HG03175 (cell line): Measurements from ENCODE around the gene NUDT4.
"Not testable (repeated sequence)": the region's sequence is repeated elsewhere in the genome, so short reads cannot be mapped to it uniquely, and the experiment has no call there.

Experiments
- ATAC-seq: cut with Tn5 transposase; IDR thresholded peaks from one replicate; pipeline ENCODE4 v1.9.1; 2021; ENCODE audit warnings: mild to moderate bottlenecking, moderate library complexity; ENCODE audit not compliant: unreplicated experiment

The NUDT4 gene

DNA sequence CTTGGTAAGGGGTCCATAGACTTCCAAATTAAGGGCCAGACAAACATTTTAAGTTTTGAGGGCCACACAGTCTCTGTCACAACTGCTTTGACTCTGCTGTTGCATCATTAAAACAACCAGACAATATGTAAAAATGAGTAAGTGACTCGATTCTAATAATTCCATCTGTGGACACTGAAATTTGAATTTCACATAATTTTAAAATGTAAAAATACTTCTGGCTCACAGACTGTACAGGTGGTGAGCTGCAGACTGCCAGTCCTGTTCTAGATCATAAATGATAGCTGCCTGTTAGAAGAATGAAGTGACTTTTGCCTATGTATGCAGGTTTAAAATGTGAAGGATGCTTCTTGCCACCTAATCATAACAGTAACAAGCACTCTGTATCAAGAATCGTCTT is 15.7 kb downstream of the NUDT4 start:
- no peak for ATAC-seq

DNA sequence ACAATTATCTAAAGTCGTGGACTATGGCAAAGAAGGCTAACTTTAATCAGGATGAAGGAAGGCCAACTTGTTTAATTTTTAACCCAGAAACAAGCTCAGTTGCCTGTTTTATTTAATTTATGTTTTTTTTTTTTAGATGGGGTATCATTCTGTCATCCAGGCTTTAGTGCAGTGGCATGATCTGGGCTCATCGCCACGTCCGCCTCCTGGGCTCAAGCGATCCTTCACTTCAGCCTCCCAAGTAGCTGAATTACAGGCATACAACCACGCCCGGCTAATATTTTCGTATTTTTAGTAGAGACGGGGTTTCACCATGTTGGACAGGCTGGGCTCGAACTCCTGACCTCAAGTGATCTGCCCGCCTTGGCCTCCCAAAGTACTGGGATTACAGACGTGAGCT is 19.7 kb downstream of the NUDT4 start:
- ATAC-seq, result no peak

DNA sequence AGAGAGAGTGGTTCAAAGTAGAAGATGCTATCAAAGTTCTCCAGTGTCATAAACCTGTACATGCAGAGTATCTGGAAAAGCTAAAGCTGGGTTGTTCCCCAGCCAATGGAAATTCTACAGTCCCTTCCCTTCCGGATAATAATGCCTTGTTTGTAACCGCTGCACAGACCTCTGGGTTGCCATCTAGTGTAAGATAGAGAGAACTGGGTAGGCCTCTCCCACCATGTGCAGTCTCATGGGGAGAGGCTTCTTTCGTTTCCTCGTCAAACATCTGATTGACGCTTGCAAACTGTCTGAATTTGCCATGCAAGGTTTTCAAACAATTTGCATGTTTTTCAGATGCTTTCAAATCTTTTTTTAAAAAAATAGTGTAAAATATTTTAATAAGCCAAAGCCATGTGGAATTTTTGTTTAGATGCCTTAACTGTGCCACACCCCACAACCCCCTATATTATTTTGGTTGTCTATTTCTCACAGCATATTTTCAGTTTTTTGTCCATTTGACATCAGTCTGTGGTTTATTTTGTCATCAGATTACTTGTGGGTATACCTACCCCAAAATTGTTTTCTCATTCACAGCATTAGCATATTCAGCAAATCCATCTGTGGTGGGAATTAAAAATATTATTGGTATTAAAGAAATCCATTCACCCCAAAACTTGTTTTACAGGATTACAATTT is 21.6 kb downstream of the NUDT4 start:
- ATAC-seq, result peak; percentile 93

DNA sequence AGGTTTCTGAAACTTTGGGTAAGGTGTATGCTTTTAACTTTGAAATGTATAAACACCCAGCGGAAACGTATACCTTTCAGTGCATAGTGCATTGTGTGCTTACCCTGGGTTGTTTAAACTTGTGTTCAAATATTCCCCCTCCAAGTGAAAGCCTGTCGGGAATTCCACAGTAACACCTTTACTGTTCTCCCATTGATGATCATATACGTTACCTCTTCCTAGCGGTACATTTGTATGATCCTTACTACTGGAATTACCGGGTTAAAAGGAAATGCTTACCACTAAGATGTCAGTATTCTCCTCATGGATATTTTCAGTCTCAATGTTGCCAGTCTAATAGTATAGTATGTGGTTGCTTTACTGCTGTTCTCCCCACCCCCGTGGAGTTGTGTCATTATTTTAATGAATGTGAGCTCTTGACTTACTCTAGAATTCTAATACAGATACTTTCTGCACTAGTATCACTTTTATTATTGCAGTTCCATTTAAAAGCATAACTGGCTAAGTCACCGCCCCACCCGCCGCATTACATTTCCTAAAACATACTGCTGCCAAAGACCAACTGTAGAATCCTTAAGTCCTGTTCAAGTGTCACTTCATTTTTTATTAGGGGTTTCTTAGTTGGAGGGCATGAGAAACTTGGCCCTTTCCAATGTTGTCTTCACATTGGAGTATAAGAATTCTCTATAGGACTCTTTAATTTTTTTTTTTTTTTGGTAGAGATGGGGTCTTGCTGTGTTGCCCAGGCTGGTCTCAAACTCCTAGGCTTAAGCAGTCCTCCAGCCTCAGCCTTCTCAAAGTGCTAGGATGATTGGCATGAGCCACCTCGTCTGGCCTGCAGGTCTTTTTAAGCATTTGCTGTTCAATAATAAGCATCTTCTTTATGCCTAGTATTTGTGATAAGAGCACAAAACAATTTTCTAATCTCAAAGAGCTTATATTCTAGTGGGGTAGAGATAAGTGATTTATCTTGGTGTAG is 24.9 kb downstream of the NUDT4 start:
- no peak for ATAC-seq

DNA sequence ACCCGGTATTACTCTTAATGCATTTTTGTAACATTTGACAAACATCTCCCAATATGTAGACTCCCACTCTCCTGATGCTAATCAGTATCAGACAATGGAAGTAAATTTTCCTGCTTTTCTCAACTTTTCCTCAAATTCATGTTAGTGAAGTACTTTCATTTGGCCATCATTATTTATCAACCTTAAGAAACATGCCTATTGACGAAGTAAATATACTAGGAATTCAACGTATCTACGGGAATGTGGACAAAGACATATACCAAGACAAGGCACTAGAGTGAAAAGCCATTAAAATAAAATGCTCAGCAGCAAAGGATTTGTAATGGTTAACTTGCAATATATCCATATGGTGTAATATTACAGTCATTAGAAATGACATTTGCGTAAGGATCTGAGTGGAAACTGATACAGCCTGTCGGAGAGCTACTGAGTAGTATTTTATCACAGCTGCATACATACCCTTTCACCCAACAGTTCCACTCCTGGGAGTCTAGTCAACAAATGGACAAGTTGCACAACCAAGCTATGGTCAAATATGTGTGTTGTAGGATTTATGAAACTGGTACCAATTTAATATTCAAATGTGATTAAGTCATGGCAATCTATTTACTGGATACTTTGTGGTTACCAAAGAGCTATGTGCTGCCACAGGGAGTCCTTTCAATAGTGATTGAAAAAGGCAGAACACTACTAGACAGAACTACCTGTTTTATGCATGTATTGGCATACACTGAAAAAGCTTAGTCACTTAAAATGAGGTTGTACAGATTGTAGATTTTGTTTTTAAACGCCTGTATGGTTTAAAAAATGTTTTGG is 26.5 kb downstream of the NUDT4 start:
- no peak for ATAC-seq

DNA sequence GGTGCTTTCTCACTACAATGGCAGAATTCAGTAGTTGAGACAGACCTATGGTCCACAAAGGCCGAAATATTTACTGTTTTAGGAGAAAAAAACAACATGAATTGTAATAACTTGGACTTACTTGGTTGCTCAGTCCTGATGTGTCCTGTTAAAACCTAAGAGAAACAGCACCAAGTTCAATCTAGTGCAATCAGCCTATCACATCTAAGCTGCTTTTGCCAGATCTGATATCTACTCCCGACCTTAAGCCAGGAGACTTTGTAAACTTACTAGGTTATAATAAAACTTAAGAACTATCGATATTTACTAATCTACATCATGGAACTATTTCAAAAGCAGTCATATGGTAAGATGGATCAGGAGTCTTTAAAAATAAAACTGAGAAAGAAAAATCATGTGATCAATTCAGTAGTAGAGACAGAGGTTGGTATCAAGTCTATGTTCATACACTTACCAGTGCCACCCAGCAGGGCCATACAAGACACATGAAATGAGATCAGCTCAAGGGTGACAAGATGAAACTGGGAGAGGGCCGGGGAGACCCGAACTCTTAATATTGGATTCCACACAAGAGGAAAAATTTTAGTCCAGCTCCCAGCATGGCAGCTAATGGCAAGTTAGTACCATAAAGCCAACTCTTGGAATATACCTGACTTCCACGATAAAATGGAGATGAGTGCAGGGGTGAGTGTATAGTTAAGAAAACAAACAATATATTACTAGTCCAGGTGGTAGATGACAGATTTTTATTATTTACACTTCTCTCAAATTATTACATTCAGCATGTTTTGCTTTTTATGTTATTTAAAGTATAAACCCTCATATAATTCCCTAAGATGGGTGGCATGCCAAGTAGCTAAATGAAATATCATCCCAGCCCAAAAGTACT is 27.5 kb downstream of the NUDT4 start:
- ATAC-seq, result no peak

DNA sequence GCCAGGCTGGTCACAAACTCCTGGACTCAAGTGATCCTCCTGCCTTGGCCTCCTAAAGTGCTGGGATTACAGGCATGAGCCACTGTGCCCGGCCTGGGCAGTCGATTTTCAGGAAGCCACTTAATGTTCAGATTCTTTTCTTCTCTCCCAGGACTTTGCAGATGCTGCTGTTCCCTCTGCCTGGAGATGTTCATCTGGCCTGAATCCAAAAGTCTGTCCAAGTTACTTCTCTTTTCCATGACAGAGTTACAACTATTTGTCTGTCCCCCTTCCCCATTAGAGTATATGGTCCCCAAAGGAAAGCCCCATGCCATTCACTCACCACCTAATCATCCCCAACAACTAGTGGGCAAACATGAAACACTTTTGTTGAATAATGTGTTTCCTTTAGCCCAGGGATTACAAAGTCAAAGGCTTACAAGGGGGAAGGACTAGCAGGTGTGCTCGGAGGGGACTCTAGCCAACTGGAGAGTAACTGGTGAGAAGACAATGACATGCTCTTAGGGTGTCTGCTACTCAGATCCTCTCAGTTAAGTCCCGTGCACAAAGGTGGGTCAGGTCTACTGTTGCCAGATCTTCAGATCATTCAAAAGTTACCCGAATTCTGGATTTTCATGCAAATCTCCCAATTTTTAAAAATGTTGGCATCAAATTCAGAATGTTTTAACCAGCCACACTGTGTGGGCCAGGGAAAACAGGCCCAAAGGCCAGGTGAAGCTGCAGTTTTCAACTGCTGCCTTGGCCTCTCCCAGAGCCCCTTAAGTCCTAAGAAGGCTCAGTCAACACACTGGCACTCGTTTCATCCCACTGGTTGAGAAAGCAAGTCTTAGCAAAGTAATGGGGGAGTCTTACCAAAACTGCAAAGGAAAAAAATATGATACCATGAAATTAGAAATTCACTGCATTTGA is 29.6 kb downstream of the NUDT4 start:
- no peak for ATAC-seq

DNA sequence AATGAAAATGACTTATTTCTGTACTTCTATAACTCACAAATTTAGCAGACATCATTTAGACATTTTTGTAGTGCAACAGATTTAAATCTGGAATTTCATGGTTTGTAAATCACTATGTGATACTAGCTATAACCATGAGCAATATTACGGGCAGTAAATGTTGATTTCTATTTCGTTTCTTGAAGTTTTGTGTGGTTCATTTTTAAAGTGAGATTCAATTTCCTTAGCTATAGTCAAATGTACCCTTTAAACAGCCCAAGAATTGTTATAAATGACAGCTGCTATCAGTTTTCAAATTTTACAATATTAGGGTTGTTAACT is 30.2 kb downstream of the NUDT4 start:
- no peak for ATAC-seq

DNA sequence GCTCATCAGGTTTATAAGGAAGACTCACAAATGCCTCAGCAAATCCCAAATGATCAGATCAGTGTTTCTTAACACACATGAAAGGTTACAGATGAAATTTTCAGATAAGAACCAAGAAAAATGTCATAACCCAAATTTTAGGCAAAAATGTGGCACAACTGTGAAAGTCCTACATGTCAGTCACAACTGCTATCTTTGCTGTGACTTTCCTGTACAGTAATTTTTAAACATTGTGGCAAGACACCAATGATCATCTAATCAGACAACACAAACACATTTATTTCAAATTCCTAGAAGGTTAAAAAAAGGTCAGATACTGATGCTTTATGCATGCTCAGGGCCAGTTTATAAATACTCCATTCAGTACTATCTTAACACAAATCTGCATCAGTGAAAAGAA is 31.1 kb downstream of the NUDT4 start:
- ATAC-seq, result no peak

DNA sequence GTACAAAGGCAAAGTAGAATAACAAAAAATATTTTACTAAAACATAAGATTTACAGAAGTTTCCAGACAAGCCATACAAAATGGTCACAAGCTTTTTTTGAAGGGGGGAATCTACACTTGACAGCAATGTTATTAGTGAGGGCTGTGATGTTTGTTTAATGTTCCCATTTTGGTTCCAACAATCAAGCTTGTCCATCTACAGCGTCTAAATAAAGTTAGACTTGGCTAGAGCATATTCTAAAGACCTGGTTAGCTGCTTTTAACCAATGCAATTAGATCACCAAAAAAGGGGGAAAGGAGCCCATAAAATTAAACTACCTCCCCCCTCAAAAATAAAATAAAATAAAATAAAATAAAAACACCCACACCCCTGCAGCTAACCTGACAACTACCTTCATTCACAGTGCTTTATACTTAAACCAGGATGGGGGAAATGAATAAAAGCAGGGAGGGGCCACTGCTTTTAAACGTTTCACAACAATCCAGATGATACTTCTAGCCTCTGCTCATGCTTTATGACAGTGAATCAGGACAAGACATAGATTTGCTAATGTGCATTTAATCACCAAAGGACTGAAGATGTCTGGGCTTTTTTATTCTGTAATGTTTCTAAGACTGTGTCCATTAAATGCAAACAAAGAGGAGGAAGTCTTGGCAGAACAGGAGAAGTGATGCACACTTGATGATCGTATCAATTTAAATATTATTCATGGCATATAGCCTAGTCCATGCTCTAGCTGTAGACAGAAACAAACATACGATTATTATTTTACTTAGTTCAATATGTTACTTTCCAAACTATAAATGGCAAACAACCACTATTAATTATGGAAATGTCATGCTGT is 31.8 kb downstream of the NUDT4 start:
- not testable (repeated sequence) for ATAC-seq

DNA sequence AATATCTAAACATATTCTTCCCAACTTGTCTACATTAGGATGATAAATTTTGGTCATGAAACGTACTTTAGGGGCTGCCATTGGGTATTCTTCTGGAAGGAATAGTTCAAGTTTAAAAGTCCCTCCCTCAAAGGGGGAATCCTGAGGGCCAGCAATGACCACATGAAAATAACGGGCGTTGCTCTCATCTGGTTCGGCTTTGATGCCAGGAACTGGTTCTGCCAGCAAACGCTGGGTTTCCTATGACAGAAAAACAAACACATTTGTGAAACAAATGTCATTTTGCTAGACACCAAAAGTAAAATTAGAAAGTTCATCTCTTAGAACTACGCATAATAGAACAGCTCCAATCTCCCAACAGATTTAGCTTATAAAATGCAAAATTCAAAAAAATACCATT is 33.3 kb downstream of the NUDT4 start:
- not testable (repeated sequence) for ATAC-seq

DNA sequence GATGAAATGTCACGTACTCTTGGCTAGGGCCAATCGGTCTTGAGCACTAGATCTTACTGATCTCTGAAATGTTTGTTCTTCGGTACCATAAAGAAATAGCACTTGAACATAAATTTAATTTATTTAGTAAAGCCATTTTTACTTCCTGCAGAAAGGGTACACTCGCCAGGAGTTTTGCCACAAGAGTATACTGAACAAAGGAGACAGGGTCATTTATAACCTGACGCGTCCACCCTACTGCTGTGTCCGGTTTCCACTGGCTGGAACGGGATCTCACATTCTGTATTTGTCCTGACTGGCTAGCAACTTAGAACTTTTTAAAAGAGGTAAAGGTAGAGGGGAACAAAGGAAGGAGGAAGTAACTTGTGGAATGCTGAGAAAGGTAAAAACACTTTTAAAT is 34.7 kb downstream of the NUDT4 start:
- ATAC-seq, result not testable (repeated sequence)

DNA sequence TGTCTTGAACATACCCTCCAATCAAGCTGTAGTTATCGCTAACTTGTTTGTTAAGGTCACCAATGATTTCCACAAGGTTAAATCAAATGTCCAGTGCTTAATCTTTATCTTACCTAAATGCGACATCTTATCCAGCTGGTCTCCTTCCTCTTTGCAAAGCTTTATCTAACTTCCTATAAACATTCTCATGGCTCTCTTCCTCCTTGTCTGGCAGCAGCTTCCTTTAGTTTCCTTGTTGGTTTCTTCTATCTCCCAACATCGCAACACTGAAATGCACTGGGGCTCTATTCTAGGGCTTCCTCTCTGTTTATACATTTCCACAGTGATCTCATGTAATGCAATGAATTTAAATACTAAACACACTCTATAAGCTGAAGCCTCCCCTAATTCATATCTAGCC is 35.3 kb downstream of the NUDT4 start:
- ATAC-seq, result no peak

DNA sequence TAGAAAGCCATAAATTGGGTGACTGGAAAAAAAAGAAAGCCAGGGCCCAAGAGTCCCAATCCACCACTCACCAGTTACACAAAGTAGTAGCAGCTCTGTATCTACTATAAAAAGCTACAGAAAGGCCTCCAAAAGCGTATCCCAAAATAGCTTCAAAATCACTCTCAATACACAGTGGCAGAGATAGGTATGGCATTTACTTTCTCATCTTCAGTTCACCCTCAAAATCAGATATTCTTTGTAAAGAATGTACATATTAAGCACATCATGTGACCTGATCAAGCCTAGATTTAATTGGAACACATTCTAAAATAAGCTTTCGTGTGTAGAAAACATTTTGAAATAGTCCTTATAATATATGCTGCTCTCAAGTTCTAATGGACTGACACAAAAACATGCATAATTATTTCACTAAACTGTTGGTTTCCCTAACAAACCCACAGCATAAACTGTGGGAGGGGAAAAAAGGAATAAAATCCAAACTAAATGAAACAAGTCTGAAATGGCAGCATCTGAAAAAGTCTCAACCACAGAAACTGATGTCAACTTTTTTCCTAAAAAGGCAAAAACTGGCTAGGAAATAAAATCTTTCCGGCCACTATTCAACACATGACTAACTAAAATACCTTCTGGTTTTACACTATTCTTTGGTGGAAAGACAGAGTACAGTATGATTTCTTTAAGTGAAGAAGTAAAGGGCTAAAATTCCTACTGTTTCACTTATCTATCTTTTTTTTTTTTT is 38.2 kb downstream of the NUDT4 start:
- no peak for ATAC-seq

DNA sequence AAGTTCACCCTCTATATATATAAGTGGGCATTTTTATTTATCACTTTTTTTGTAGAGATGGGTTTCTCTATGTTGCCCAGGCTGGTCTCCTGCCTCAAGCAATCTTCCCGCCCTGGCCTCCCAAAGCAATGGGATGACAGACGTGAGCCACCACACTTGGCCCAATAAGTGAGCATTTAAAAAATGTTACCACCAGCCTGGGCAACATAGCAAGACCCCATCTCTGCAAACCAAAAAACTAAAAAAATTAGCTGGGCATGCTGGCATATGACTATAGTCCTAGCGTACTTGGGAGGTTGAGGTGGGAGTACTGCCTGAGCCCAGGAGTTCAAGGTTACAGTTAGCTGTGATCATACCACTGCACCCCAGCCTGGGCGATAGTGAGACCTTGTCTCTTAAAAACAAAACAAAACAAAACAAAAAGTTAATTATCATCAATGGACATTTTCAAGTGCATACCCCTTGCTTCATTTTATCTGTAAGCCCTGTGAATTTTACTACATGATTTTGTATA is 40.3 kb downstream of the NUDT4 start:
- ATAC-seq, result no peak

DNA sequence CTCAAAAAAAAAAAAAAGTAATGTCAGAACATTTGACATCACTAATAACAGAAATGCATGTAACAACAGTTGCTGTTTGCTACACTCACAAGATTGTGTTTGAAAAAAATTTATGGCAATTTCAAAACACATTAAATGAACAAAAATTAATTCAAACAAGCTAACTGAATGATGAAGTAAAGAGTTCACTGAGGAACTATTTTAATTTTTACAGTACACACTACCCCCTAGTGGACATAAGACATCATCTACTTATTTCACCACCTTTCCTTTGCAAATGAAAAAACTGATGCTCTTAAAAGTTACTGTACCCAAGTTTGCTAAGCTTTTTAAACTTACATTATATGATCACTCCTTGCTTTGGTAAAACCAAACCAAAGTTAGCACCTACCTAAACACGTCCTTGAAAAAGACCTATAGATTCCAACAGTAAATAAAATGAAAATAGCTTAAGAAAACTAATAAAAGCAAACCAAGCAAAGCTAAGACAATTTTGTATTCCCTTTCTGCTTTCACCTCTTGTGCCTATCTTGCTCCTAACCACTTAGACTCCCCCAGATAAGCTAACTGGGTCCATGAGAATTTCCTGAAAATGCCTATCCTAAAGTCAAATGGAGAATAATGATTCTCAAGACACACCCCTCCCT is 41.8 kb downstream of the NUDT4 start:
- ATAC-seq, result peak; percentile 62

DNA sequence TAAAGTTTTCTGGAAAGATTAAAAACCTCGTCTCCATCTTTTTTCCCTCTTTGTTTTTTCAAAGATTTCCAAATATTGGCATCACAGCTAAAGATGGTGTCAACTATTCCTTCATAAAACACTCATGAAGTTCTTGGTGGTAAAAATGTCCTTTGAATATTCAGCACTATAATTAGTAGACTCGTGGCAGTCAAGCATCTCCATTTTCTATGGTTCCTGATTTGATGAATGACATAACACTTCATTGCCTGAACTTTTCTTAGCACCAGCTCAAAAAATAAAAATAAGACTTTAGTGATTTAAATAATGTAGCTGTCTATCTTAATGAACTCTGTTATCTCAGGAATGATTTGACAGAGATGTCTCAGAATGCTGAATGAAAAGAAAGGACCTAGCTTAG is 44.3 kb downstream of the NUDT4 start:
- no peak for ATAC-seq
